HG03196 (cell line): ENCODE data around the gene AFAP1L1.

Source experiments
- ATAC-seq: cut with Tn5 transposase; IDR thresholded peaks from one replicate; pipeline ENCODE4 v1.9.1; 2021; ENCODE audit not compliant: unreplicated experiment

The AFAP1L1 gene

GRCh38 chr5:149310947-149311658, 39.4 kb downstream of the AFAP1L1 start:
- no peak for ATAC-seq

- no peak for ATAC-seq
Observed at GRCh38 chr5:149313151-149313841, 41.6 kb downstream of the AFAP1L1 start.

GRCh38 chr5:149314571-149315111, 43.0 kb downstream of the AFAP1L1 start:
- no peak for ATAC-seq

- ATAC-seq, result no peak
Observed at GRCh38 chr5:149315753-149316152, 44.1 kb downstream of the AFAP1L1 start.

- no peak for ATAC-seq
Observed at GRCh38 chr5:149317281-149318048, 45.8 kb downstream of the AFAP1L1 start.

DNA sequence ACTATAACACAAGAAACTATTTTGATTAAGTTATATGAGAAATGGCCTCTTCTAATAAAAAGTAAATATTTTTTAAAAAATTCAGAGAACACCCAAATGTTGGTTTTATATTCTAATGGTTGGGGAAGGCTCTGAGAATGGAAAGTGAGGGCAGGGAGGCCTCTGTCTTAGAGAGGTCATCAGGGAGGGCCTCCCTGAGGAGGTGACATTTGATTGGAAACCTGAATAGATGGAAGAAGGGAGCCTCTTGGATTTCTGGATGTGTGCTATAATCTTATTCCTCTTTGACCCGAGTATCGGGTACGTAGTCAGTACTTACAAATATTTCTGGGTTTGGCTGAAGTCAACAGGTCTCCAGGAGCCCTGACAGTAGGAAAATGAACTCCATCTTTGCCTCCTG, 47.5 kb downstream of the AFAP1L1 start:
- no peak for ATAC-seq

GRCh38 chr5:149320791-149321330, 49.2 kb downstream of the AFAP1L1 start:
- no peak for ATAC-seq

- no peak for ATAC-seq
Observed at GRCh38 chr5:149322518-149322917, 50.9 kb downstream of the AFAP1L1 start.

DNA sequence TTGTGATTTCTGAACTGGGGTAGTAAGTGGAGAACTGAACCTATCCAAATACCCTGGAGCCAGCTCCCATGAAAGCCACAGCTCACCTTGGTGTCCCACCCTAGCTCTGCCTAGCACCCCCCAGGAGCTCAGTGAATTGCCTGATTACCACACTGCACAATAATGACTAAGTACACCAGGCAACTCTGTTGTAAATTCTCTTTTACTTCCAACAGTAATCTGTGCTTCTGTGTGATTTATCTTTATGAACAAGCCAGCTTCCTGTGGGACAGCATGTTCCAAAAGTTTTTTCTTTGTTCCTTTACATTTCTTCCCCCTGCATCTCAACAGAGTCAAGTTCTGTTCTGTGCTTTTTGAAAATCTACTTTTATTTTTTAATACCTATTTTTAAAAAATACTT, 51.6 kb downstream of the AFAP1L1 start:
- ATAC-seq, result no peak

DNA sequence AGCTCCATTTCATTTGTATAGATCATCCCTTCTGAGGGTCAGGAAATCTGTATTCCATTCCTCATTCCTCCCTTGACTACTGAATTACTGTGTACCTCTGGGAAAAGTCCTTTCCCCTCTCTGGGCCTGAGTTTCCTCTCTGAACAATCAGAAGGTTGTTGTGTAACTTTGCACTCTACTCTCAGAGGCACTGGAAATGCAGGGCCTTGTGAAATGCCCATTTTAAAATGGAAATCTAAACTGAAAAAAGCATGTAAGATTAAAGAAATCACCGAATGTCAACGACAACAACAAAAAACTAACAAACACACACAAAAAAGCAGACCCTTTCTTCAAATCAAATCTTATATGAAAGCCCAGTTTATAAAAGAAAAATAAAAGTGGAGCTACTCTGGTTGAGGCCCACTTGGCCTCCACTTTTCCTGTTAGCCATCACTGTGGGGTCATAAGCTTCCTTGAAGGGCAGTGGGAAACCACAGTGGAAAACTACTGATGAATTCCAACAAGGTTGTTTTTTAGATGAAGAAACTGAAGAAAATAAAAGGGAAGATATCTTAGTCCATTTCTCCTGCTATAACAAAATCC, 52.1 kb downstream of the AFAP1L1 start:
- ATAC-seq, result no peak

DNA sequence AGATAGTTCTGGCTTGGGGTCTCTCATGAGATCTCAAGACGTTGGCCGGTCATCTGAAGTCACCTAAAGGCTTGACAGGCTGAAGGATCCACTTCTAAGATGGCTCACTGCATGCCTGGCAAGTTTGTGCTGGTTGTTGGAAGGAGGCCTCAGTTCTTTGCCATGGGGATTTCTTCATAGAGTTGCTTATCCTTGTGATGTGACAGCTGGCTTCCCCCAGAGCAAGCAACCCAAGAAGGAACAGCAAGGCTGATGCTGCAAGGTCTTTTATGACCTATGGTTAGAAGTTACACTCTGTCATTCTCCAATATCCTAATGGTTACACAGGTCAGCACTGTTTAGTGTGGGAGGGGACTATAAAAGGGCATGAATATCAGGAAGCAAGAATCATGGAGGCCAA, 53.0 kb downstream of the AFAP1L1 start:
- no peak for ATAC-seq

DNA sequence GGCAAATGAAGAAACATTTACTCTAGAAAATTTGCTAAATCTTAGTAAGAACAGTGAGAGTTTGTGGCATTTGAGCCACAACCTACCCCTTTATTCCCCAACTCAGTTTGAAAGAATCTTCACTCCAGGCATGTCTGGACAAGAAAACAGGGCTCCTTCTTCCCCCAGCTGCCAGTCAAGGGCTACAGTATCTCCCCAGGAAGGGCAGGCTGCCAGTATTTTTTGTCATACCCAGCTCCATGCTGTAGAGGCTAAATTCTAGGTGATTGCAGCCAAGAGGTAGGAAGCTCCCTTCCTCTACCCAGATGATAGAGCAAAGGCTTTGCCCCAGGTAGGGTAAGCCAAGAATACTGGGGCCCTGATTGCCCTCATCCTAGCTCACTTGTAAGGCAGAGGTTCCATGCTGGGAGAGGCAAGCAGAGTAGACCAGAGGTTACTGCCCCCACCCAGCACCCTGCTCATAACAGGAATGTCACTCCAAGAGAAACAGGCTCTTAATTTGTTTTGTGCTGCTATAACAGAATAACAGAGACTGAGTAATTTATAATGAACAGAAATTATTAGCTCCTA, 53.6 kb downstream of the AFAP1L1 start:
- no peak for ATAC-seq

GRCh38 chr5:149325894-149326293, 54.2 kb downstream of the AFAP1L1 start:
- ATAC-seq, result no peak

GRCh38 chr5:149326611-149327010, 55.0 kb downstream of the AFAP1L1 start:
- no peak for ATAC-seq

DNA sequence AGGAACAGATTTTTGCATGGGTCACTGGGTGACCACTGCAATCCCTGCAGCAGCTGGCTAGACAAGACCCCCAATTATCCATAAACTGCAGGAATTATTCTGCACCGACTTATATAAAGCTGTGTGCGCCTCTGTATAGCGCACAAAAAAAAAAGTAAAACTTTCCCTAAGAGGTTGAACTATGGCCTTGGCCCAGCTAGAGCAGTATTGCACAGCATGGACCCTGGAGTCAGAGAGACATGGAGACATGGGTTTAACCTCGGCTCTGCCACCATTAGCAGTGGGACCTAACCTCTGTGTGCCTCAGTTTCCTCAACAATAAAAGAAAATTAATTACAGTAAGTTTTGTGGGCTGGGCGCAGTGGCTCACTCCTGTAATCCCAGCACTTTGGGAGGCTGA, 56.5 kb downstream of the AFAP1L1 start:
- no peak for ATAC-seq

DNA sequence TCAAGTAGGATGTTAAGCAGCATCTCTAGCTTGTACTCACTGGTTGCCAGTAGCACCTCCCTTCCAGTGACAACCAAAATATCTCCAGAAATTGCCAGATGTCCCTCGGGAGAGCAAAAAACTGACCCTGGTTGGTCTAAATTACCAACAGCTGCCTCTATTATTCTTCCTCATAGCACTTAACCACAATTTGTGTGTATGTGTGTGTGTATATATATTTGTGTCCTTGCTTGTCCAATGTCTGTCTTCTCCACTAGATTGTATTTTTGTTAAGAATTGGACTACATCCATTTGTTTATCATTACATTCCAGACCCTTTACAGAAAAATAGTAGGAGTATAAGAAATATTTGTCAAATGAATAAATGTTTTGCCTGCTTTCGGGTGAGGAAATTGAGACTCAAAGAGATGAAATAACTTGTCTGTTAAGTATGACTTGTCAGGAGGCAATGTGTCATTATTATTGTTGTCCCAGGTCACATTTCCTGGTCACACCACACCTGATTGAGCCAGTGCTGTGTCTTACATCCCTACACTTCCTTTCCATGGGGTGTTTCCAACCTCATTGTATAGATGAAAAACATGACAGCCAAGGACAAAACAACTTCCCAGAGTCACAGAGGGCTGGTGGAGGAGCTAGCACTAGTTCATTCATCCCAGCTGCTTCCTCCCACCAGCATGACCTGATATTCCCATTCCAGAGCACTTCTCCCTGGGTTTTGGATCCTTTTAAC, 62.2 kb downstream of the AFAP1L1 start:
- ATAC-seq, result no peak

DNA sequence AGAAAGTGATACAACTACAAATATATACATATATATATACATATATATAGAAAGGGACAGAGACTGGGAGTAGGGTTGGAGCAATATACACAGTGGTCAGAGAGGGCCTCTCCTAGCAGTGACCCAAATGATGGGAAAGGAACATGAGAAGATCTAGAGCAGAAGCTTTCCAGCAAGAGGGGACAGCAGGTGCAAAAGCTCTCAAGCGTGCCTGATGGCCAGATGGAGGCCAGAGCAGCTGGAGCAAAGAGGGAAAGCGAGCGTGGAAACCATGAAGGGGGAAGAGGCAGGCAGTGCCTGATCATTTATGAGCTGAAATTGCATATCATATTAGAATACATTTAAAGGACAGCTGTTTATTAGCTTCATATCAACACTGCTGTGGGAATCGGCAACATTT, 66.1 kb downstream of the AFAP1L1 start:
- ATAC-seq, result no peak

DNA sequence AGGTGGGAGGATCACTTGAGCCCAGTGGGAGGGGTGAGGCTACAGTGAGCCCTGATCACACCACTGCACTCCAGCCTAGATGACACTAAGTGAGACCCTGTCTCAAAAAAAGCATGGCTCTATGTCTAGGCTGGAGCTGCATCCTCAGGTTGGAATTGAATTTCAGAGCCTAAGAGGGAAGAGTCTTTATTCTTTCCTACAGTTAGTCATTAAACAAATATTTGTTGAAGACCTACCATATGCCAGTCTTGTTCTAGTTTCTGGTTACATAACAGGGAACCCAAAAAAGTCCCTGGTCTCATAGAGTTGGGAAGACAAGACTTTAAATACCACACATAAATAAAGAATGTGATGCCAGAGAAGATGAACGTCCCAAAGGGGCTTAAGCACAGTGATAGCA, 66.7 kb downstream of the AFAP1L1 start:
- no peak for ATAC-seq

GRCh38 chr5:149340920-149341319, 69.3 kb downstream of the AFAP1L1 start:
- no peak for ATAC-seq

- no peak for ATAC-seq
Observed at GRCh38 chr5:149341876-149342275, 70.2 kb downstream of the AFAP1L1 start.
